Coronary artery (tissue), 2 donors: Measurements from ENCODE around the gene EBP.

Experiments used
- DNase-seq: peaks from one replicate; pipeline ENCODE4 v3.0.0-alpha.2; 2017; ENCODE audit warnings: low spot score
- H3K27ac ChIP-seq, 2 donors: fragments of 200-600 bp; sonication (generic); one replicate each; pipeline ENCODE4 v1.5.1; 2016 to 2019
- H3K4me3 ChIP-seq: fragments of 200-600 bp; sonication (generic); 2 replicates; pipeline ENCODE4 v1.5.1; 2016; ENCODE audit warnings: mild to moderate bottlenecking, moderate library complexity
- CTCF ChIP-seq: fragments of 200-600 bp; sonication (generic); IDR thresholded peaks from one replicate; pipeline ENCODE4 v1.5.1; 2019; ENCODE audit warnings: antibody characterized with exemption

The EBP gene

GRCh38 chrX:48521353-48522243, at the start of gene EBP:
Gene EBP (plus strand): TSS chrX:48521808. CDS start chrX:48523772, 1,964 bp downstream.
- peak within 1 kb of the TSS; percentile 77 for H3K4me3 ChIP-seq
- peak; percentile 88 for DNase-seq
- H3K27ac ChIP-seq: peak within 1 kb of the TSS; percentile 39 to 80
- TF ChIP-seq CTCF: no peak

GRCh38 chrX:48472225-48472624, 49.4 kb upstream of the EBP start:
- TF ChIP-seq CTCF: no peak
- no peak for DNase-seq
- Histone ChIP-seq H3K27ac (no peak overlapping the region), H3K4me3 (no peak overlapping the region)

GRCh38 chrX:48472851-48473703, 48.5 kb upstream of the EBP start:
- H3K4me3 ChIP-seq: no peak overlapping the region
- H3K27ac ChIP-seq: no peak overlapping the region
- no peak for DNase-seq
- no peak for TF ChIP-seq CTCF

GRCh38 chrX:48473704-48473990, 48.0 kb upstream of the EBP start:
- TF ChIP-seq CTCF: no peak
- Histone ChIP-seq H3K27ac (no peak overlapping the region), H3K4me3 (no peak overlapping the region)
- no peak for DNase-seq

GRCh38 chrX:48474127-48474526, 47.5 kb upstream of the EBP start:
- Histone ChIP-seq H3K27ac (no peak overlapping the region), H3K4me3 (no peak overlapping the region)
- TF ChIP-seq CTCF: no peak
- no peak for DNase-seq

GRCh38 chrX:48474581-48474980, 47.0 kb upstream of the EBP start:
- H3K27ac ChIP-seq: no peak overlapping the region
- no peak for TF ChIP-seq CTCF
- no peak overlapping the region for H3K4me3 ChIP-seq
- no peak for DNase-seq
